ENCODE results near the gene MRPL46.
A peak's percentile ranks its signal among the peaks of the same experiment; 100 is the strongest.
"Not testable (repeated sequence)": the region's sequence is repeated elsewhere in the genome, so short reads cannot be mapped to it uniquely, and the experiment has no call there.

MRPL46 gene

GRCh38 chr15:88480981-88481380, 13.8 kb upstream of the MRPL46 start:
- peak in 2 of 10 donors; percentile 42 to 83 for DNase-seq
- intact Hi-C loops (cut with DNase I) = no loop called here

GRCh38 chr15:88479169-88479568, 12.0 kb upstream of the MRPL46 start:
- intact Hi-C loops (cut with DNase I) = loop anchor here (5.0 kb wide), 4 partner anchors 68 to 183 kb away; partner anchors contain the start of genes AEN and DET1
- no peak for DNase-seq

DNA sequence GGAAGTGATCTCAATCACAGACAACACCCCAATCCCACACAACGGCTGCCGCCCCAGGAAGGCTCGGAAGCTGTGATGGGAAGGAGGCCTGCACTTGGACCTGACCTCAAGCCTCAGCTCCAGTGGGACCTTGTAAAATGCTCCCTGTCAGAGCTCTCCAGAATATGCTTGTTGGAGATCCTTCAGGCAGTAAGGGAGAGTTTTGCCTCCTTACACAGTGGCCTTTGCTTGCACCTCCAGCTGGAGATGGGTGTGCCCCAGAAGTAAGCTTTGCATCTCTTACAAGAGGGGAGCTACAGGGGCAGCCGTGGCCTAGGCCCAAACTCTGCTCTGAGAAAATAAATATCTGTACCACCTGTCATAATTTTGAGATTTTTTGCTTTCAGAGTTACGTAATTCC, 10.7 kb upstream of the MRPL46 start:
- intact Hi-C loops (cut with DNase I) = loop anchor here (2.0 to 5.0 kb wide), 5 partner anchors 69 to 357 kb away; partner anchors contain the start of genes AEN and DET1
- no peak for DNase-seq

- no peak for DNase-seq
- intact Hi-C loops (cut with DNase I) = loop anchor here (2.0 to 5.0 kb wide), 5 partner anchors 70 to 358 kb away; partner anchors contain the start of genes AEN and DET1
Observed at GRCh38 chr15:88477126-88477525, 9.9 kb upstream of the MRPL46 start.

DNA sequence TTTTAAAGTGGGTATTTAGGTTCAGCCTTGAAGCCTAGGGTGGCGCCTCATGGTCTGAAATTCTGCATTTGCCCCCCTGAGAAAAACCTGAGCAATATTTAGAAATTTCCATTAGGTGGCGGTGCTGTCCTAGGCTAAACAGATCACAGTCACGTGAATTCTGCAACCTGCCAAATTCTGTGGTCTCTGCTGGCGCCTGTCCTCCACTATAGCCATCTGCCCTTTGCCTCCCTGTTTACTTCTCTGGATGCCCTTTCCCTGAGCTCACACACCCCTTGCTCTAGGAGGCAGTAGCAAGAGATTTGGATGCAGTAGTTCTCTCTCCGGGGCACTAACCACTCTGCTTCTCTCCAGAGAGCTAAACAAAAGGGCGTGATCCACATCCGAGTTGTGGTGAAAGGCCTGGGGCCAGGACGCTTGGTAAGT, 9.5 kb upstream of the MRPL46 start:
- intact Hi-C loops (cut with DNase I) = loop anchor here (2.0 to 5.0 kb wide), 5 partner anchors 71 to 358 kb away; partner anchors contain the start of genes AEN and DET1
- peak in 2 of 10 donors; percentile 52 to 87 for DNase-seq

DNA sequence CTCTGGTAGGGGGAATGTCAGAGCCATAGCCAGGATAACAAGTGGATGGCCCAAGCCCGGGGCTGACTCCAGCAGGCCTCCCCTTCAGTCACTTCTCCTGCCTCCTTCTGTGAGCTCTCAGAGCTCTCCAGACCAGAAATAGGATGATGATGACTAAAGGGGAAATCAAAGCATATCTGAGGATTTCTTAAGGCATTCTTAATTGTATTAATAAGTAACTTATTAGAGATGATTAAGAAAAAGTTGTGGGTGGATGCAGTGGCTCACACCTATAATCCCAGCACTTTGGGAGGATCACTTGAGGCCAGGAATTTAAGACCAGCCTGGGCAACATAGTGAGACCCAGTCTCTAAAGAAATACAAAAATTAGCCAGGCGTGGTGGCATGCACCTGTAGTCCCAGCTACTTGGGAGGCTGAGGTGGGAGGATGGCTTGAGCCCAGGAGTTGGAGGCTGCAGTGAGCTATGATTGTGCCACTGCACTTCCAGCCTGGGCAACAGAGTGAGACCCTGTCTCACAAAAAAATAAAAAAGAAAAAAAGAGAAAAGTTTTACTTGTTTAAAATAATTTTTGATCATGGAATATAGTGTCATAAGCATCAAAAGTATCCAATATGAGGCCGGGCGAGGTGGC, 6.6 kb upstream of the MRPL46 start:
- DNase-seq; intact Hi-C loops (cut with DNase I): not testable (repeated sequence)

DNA sequence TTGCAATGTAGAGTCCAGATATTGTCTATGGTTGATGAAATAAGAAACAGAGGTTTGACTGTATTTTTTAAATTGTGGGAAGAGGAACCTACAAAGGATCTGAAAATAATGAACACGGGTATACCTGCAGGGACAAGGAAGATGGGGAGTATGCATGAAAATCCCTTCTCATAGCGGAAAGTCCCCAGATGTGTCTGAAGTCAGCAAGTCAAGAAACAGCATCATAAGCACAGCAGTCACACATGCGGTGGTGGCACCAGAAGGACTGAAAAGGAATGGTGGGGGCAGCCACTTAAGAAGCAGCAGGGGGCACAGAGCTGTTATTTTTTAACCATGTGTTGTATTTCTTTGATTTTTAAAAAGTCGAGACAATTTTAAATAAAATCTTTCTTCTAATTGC, 5.0 kb upstream of the MRPL46 start:
- intact Hi-C loops (cut with DNase I) = no loop called here

GRCh38 chr15:88470625-88471372, 3.6 kb upstream of the MRPL46 start:
- intact Hi-C loops (cut with DNase I) = no loop called here

More for the DNA sequence above, 5.0 kb upstream of the MRPL46 start:
- no peak for DNase-seq

GRCh38 chr15:88469321-88469720, 2.1 kb upstream of the MRPL46 start:
- DNase-seq = no peak
- intact Hi-C loops (cut with DNase I) = loop anchor here (5.0 kb wide), 1 partner anchor 212 kb away; the partner anchor contains the start of gene NTRK3

More at GRCh38 chr15:88470625-88471372, 3.6 kb upstream of the MRPL46 start:
- no peak for DNase-seq

- intact Hi-C loops (cut with DNase I) = loop anchor here (5.0 kb wide), 1 partner anchor 211 kb away; the partner anchor contains the start of gene NTRK3
- not testable (repeated sequence) for DNase-seq
Observed at GRCh38 chr15:88468721-88469120, 1.5 kb upstream of the MRPL46 start.

- intact Hi-C loops (cut with DNase I) = loop anchor here (5.0 kb wide), 1 partner anchor 211 kb away; the partner anchor contains the start of gene NTRK3
- peak in 1 of 10 donors; percentile 28 for DNase-seq
Observed at GRCh38 chr15:88467935-88468528, 844 bp upstream of the MRPL46 start.

DNA sequence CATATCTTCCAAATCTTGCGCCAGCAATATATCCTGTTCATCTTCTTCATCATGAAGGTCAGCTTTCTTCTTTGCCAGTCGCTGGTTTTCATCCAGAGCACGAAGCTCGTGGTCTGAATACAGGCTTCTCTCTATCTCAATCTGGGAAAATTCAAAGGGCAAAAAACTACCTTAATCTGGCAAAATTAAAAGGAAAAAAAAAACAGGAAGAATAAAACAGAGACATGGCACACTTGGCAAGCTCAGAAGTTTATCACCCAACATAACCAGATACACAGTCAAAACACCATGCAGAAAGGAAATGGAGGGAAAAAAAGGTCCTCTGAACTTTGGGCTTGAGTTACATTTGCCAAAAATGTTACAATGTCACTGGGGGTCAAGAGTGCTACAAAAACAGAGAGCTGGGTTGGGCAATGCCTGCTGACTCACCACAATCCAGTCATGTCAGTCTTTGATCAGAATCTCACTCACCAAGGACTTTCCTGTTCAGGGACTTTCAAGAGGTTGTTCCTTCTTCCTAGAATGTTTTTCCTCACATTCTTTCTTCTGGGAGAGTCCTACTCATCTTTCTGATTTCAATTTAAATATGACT, 1.5 kb downstream of the MRPL46 start:
- no peak for DNase-seq
- intact Hi-C loops (cut with DNase I) = loop anchor here (5.0 kb wide), 1 partner anchor 208 kb away; the partner anchor contains the start of gene NTRK3

DNA sequence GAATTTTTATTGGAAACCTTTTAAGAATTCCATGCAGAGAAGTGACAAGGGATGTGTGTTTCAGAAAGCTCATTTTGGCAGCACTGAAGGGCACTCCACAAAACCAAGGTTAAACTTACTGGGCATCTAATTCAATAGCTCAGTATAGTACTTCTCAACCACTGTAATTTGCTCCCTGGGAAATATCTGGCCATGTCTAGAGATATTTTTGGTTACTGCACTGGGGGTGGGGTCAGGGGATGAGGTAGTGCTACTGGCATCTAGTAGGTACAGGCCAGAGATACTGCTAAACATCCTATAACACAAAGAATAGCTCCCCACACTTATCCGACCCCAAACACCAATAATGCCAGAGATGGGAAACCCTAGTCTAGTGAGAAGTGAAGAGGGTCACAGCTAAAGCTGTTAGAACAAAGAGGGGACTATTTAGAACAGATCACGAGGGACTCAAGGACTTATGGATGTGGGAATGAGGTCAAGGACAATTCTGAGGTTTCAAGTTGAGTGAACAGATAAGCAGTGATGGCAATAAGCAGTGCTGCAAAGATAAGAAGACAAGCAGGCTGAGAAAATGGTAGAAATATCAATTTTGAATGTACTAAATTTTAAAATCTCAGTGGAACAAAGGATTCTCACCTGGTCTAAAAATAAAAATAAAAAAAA, 3.2 kb downstream of the MRPL46 start:
- DNase-seq = no peak
- intact Hi-C loops (cut with DNase I) = no loop called here

- DNase-seq = no peak
- intact Hi-C loops (cut with DNase I) = no loop called here
Observed at GRCh38 chr15:88456733-88457132, 10.5 kb downstream of the MRPL46 start.

DNA sequence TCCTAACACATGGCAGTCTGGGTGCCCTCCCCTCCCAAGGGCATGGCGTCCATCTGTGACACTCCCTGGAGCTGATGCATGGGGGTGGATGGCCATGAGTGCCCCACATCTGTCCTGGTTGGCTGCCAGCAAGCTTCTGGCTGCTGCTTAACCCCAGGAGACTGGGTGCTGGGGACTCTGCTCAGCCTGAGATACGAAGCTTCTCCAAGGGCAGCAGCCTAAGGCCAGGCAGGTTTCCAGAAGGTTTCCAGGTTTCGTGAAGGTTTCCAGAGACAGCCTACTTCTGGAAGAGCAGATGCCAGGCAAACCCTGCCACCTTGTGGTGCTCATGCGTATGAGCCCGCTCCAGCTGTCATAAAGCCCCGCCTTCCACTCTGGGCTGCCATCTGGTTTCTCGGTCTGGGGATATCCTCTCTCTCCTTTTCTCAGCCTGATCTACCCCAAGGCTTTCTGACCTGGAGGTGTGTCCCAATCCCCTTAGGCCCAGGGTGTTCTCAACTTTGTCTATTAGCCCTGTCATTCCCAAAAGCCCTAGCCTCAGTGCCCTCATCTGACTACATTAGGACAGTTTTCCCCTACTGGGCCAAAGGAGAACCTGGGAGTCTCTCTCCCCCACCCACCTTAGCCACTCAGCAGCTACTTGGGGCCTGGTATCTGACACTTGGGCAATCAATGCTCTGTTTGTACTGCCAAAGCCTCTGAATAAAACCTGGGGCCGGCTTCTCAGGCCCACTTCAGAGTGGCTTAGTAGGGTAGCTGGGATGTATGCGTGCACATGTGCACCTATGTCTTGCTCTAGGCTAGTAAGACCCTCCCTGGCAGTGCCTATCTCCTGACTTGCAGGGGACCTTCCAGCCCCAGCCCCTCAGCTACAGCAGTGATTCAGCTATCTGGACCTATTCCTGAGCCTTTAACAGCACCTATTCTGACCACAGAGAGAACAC, 12.0 kb downstream of the MRPL46 start:
- intact Hi-C loops (cut with DNase I) = loop anchor here (5.0 kb wide), 1 partner anchor 198 kb away; the partner anchor contains the start of gene NTRK3
- DNase-seq = peak; percentile 42 to 95 (median 68)

- intact Hi-C loops (cut with DNase I) = loop anchor here (5.0 kb wide), 1 partner anchor 197 kb away; the partner anchor contains the start of gene NTRK3
- DNase-seq = no peak
Observed at GRCh38 chr15:88454236-88454635, 13.0 kb downstream of the MRPL46 start.

DNA sequence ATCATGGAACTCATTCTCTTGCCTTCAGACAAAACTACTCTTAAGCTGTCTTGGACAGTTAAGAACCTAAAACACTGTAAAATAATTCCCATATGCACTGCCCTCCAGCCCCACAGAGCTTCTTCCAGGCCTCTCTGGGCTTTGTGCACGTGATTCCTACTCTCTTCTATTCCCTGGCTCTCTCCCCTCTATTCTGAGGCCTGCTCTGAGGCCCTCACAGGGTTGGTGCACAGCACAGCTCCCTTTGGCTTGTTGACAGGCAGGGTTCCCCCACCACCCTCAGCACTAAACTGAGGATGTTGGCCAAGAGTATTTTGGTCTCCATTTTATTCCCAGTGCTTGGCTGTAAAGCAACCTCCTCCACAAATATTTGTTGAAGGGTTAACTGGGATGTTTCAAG, 13.5 kb downstream of the MRPL46 start:
- DNase-seq = no peak
- intact Hi-C loops (cut with DNase I) = loop anchor here (5.0 kb wide), 1 partner anchor 196 kb away; the partner anchor contains the start of gene NTRK3

DNA sequence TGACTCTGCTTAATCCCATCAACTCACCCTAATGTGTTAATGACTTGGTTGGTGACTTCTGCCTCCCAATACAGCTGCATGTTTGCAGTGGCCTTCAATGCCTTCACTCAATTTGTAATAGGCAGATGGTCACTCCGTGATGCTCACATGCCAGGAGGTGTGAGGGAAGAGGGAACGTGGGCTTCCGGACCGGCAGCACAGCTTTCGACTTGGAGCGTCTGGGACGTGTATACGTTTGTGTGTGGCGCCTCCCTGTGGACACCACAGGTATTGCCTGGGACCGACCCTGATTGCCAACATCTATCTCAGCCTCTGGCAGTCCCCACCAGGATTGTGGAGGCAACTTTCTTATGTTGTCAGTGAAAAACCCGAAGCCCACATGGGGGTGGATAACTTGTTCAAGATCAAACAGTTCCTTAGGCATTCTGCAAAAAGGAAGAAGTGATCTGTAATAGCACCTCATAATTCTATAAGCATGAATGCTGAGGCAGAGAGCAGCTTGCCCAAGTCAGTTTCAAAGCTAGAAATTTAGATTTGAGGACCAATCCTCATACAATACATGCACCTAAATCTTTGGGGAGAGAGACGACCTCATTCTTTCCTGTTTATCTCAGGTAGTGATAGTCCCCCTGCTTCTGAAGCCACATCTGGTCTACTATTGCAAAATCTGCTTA, 16.9 kb downstream of the MRPL46 start:
- intact Hi-C loops (cut with DNase I) = loop anchor here (5.0 kb wide), 1 partner anchor 193 kb away; the partner anchor contains the start of gene NTRK3
- peak; percentile 61 to 97 (median 84) for DNase-seq

Measured in posterior cingulate gyrus (tissue), 11 donors.